ENCODE measurements around the gene PPP4R3B.
A peak's percentile ranks its signal among the peaks of the same experiment; 100 is the strongest.
"Not testable (repeated sequence)": the region's sequence is repeated elsewhere in the genome, so short reads cannot be mapped to it uniquely, and the experiment has no call there.

Gene PPP4R3B

GRCh38 chr2:55617175-55618024 is at the start of gene PPP4R3B:
TSS of gene PPP4R3B (minus strand) at chr2:55617622. CDS start at chr2:55617285, 337 bp downstream.
- peak; percentile 99 for DNase-seq

DNA sequence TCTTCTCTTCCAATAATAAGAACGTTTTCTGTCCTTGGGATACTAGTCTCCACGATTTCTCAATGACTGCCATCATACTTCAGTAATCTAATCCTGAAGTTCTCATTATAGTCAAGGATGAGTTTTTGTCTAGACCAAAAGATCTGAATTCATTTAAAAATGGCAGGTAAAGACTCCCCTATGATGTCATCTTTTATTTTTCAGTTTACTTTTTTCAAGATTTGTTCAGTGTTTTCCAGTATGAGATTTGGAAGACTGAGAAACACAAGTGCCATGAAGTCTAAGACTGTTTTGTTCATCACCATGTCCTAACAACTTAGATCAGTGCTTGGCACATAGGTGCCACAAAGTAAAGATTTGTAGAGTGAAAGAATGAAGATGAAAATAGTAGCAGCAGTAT is 35.8 kb upstream of the PPP4R3B start:
- DNase-seq: no peak

DNA sequence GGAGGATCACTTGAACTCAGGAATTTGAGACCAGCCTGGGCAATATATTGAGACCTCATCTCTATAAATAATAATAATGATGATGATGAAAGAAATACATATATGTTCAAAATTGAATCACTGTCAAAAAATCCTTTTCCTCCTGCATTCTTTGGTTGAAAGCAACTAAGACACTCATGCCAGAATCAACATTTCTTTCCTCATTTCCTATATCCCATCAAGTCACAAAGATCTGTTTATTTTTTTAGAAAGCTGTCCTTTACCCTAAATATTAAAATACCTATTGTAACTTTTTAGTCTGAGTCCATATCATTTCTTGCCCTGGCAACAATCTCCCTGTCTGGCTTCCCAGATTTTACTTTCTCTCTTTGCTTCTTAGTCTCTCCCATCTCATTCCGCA is 31.8 kb upstream of the PPP4R3B start:
- no peak for DNase-seq

- DNase-seq: no peak
Observed at GRCh38 chr2:55636831-55637230, 19.4 kb upstream of the PPP4R3B start.

- no peak for DNase-seq
Observed at GRCh38 chr2:55628931-55629330, 11.5 kb upstream of the PPP4R3B start.

- no peak for DNase-seq
Observed at GRCh38 chr2:55627915-55628314, 10.5 kb upstream of the PPP4R3B start.

GRCh38 chr2:55621802-55622201 is 4.4 kb upstream of the PPP4R3B start:
- DNase-seq: no peak

DNA sequence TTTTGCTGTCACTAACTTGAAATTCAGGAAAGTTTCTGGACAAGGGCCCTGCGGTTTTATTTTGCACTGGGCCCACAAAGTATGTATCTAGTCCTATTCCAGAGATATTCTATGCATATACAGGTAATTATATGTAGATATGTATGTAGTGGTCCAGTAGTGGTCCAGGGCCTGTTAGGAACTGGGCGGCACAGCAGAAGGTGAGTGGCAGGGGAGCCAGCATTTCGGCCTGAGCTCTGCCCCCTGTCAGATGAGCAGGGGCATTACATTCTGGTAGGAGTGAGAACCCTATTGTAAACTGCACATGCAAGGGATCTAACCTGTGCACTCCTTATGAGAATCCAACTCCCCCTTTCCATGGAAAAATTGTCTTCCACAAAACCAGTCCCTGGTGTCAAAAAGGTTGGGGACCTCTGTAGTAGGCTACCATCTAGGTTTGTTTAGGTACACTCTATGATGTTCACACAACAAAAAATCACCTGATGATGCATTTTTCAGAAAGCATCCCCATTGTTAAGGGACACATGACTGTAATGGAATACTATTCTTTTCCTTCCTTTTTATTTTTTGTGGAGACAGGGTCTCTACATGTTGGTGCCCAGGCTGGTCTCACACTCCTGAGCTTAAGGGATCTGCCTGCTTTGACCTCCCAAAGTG is 2.8 kb upstream of the PPP4R3B start:
- peak; percentile 17 for DNase-seq

GRCh38 chr2:55618275-55619055 is 1.0 kb upstream of the PPP4R3B start:
- peak; percentile 49 for DNase-seq

DNA sequence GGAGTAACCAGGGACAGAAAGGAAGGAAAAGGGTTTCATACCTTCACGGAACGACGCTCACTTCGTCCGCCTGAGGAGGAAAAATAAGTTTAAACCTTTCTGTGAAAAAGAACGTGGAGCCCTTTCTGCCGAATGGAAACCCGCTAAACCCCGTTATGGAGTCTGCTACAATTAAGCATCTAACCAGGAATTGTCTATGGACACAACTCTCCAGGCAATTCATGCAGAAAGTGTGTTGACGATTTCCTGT is 528 bp upstream of the PPP4R3B start:
- DNase-seq: peak; percentile 44

GRCh38 chr2:55616551-55617174 is 759 bp downstream of the PPP4R3B start:
- DNase-seq: peak; percentile 60

DNA sequence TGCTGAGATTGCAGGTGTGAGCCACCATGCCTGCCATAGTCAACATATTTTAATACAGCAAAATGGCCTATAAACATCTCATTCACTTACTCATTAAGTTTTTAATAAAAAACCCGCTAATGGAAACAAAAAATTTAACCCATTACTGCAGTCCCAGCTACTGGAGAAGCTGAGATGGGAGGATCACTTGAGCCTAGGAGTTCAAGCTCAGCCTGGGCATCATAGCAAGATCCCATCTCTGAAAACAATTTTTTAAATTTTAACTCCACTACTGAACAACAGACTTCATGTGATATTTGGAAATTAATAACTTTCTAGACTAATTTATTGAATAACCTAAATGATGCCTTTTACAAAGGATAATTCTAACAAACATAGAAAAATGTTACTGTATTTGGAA is 5.4 kb downstream of the PPP4R3B start:
- no peak for DNase-seq

GRCh38 chr2:55610954-55611743 is 6.3 kb downstream of the PPP4R3B start:
- no peak for DNase-seq

- no peak for DNase-seq
Observed at GRCh38 chr2:55609938-55610578, 7.4 kb downstream of the PPP4R3B start.

DNA sequence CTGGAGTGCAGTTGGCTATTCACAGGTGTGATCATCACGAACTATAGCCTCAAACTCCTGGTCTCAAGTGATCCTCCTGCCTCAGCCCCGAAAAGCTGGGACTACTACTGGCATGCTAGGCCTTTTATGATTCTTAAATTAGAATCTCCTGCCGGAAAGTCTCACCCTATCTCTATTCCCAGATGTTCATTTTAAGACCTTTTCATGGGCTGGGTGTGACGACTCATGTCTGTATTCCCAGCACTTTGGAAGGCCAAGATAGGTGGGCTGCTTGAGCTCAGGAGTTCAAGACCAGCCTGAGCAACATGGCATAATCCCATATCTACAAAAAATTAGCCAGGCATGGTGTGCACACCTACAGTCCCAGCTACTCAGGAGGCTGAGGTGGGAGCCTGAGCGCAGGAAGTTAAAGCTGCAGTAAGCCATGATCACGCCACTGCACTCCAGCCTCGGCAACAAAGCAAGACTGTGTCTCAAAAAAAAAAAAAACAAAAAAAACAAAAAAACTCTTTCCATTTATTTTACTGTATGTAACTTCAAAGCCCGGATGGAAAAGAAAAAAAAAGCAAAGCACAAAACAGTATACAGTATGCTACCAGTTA is 8.1 kb downstream of the PPP4R3B start:
- no peak for DNase-seq

- no peak for DNase-seq
Observed at GRCh38 chr2:55607717-55608116, 9.7 kb downstream of the PPP4R3B start.

- DNase-seq: no peak
Observed at GRCh38 chr2:55604027-55604565, 13.3 kb downstream of the PPP4R3B start.

GRCh38 chr2:55601849-55602248 is 15.6 kb downstream of the PPP4R3B start:
- no peak for DNase-seq

- no peak for DNase-seq
Observed at GRCh38 chr2:55598056-55598795, 19.2 kb downstream of the PPP4R3B start.

- not testable (repeated sequence) for DNase-seq
Observed at GRCh38 chr2:55596795-55597194, 20.6 kb downstream of the PPP4R3B start.

DNA sequence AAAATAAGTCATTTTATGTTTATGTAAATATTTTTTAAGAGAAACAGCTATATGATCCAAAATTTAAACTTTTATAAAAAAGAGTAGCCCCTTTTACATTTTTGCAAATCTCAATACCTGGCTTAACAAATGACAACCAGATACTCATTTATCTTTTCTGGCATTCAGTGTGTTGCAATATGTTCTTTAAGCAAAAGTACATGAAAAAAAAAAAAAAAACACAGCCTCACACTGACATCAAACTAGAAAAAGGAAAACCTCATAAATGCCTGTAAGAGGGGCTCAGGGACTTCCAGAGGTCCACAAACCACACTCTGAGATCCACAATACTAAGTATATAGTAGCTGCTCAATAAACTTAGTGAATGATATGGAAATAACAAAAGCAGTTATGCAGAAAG is 21.9 kb downstream of the PPP4R3B start:
- DNase-seq: no peak

Measured in NCI-H1694 treated with DMSO at 0.1 percent for 48 hours (cell line).